SK-N-SH treated with all-trans-retinoic acid at 6 μM for 48 hours (cell line): ENCODE data around the gene RGS6.

Experiments used
- ATAC-seq: fragments of 200-7000 bp; cut with Tn5 transposase; 3 replicates; pipeline ENCODE4 v1.9.1; 2020; ENCODE audit warnings: mild to moderate bottlenecking, moderate library complexity
- ARNTL ChIP-seq: fragments of 450-650 bp; formaldehyde crosslinking; IDR thresholded peaks from 2 replicates; pipeline ENCODE4 v1.5.0; 2020; ENCODE audit warnings: low read depth, mild to moderate bottlenecking, moderate library complexity, borderline replicate concordance
- BACH2 ChIP-seq: fragments of 250-450 bp; sonication (Bioruptor Pico); IDR thresholded peaks from 2 replicates; pipeline ENCODE4 v1.9.0; 2021; ENCODE audit warnings: mild to moderate bottlenecking, borderline replicate concordance
- CSDC2 ChIP-seq: fragments of 250-450 bp; sonication (Bioruptor Pico); IDR thresholded peaks from 2 replicates; pipeline ENCODE4 v1.5.0; 2020; ENCODE audit warnings: mild to moderate bottlenecking, moderate library complexity
- ESRRG ChIP-seq: fragments of 250-450 bp; sonication (Bioruptor Pico); IDR thresholded peaks from 2 replicates; pipeline ENCODE4 v1.6.1; 2021; ENCODE audit warnings: mild to moderate bottlenecking
- GLIS3 ChIP-seq: fragments of 250-450 bp; sonication (Bioruptor Pico); IDR thresholded peaks from 2 replicates; pipeline ENCODE4 v1.5.0; 2020; ENCODE audit warnings: mild to moderate bottlenecking, moderate library complexity
- ISL1 ChIP-seq: fragments of 250-450 bp; sonication (Bioruptor Pico); IDR thresholded peaks from 2 replicates; pipeline ENCODE4 v2.1.2; 2022; ENCODE audit warnings: mild to moderate bottlenecking, moderate library complexity
- OSR1 ChIP-seq: fragments of 250-450 bp; sonication (Bioruptor Pico); IDR thresholded peaks from 2 replicates; pipeline ENCODE4 v1.8.0; 2022; ENCODE audit warnings: moderate library complexity, mild to moderate bottlenecking, inconsistent platforms
- PPARA ChIP-seq: fragments of 250-450 bp; sonication (Bioruptor Pico); IDR thresholded peaks from 2 replicates; pipeline ENCODE4 v1.5.0; 2020; ENCODE audit warnings: mild to moderate bottlenecking, borderline replicate concordance
- RARB ChIP-seq: fragments of 250-450 bp; sonication (Bioruptor Pico); IDR thresholded peaks from 2 replicates; pipeline ENCODE4 v1.8.0; 2021; ENCODE audit warnings: mild to moderate bottlenecking, moderate library complexity
- SNAI2 ChIP-seq: fragments of 250-450 bp; sonication (Bioruptor Pico); IDR thresholded peaks from 2 replicates; pipeline ENCODE4 v1.5.0; 2020; ENCODE audit warnings: mild to moderate bottlenecking, moderate library complexity
- TCF4 ChIP-seq: fragments of 250-450 bp; sonication (Bioruptor Pico); IDR thresholded peaks from 2 replicates; pipeline ENCODE4 v1.8.0; 2021; ENCODE audit warnings: mild to moderate bottlenecking, moderate library complexity, borderline replicate concordance
- TOX ChIP-seq: fragments of 250-450 bp; sonication (Bioruptor Pico); IDR thresholded peaks from 2 replicates; pipeline ENCODE4 v1.8.0; 2021; ENCODE audit warnings: mild to moderate bottlenecking, moderate library complexity, borderline replicate concordance
- ZC3H10 ChIP-seq: fragments of 250-450 bp; sonication (Bioruptor Pico); IDR thresholded peaks from 2 replicates; pipeline ENCODE4 v1.5.1; 2021; ENCODE audit warnings: mild to moderate bottlenecking, moderate library complexity
- ZFP3 ChIP-seq: fragments of 250-450 bp; sonication (Bioruptor Pico); IDR thresholded peaks from 2 replicates; pipeline ENCODE4 v1.5.0; 2020; ENCODE audit warnings: mild to moderate bottlenecking, moderate library complexity
- ZFP30 ChIP-seq: fragments of 450-650 bp; formaldehyde crosslinking; IDR thresholded peaks from 2 replicates; pipeline ENCODE4 v1.5.0; 2022; ENCODE audit warnings: mild to moderate bottlenecking, moderate library complexity
- ZNF565 ChIP-seq: fragments of 450-650 bp; formaldehyde crosslinking; conservative IDR thresholded peaks from 2 replicates; pipeline ENCODE4 v1.5.0; 2020; ENCODE audit warnings: low read depth, mild to moderate bottlenecking, moderate library complexity
- ZNF70 ChIP-seq: fragments of 450-650 bp; formaldehyde crosslinking; IDR thresholded peaks from 2 replicates; pipeline ENCODE4 v1.5.0; 2020; ENCODE audit warnings: mild to moderate bottlenecking, moderate library complexity
- ZNF8 ChIP-seq: fragments of 450-650 bp; formaldehyde crosslinking; IDR thresholded peaks from 2 replicates; pipeline ENCODE4 v1.5.0; 2020; ENCODE audit warnings: mild to moderate bottlenecking, moderate library complexity
- TF ChIP-seq, protein P1 (sequence below): fragments of 250-450 bp; sonication (Bioruptor Pico); IDR thresholded peaks from 2 replicates; pipeline ENCODE4 v1.8.0; 2020; ENCODE audit warnings: mild to moderate bottlenecking, moderate library complexity, borderline replicate concordance
- TF ChIP-seq, protein P2 (sequence below): fragments of 250-450 bp; sonication (Bioruptor Pico); IDR thresholded peaks from 2 replicates; pipeline ENCODE4 v1.5.1; 2020; ENCODE audit warnings: low read depth, mild to moderate bottlenecking, moderate library complexity
- TF ChIP-seq, protein P3 (sequence below): fragments of 250-450 bp; sonication (Bioruptor Pico); IDR thresholded peaks from 2 replicates; pipeline ENCODE4 v1.5.1; 2021; ENCODE audit warnings: mild to moderate bottlenecking, moderate library complexity
- TF ChIP-seq, protein P4 (sequence below): fragments of 250-450 bp; sonication (Bioruptor Pico); IDR thresholded peaks from 2 replicates; pipeline ENCODE4 v1.5.0; 2020; ENCODE audit warnings: mild to moderate bottlenecking, moderate library complexity

RGS6 gene

DNA sequence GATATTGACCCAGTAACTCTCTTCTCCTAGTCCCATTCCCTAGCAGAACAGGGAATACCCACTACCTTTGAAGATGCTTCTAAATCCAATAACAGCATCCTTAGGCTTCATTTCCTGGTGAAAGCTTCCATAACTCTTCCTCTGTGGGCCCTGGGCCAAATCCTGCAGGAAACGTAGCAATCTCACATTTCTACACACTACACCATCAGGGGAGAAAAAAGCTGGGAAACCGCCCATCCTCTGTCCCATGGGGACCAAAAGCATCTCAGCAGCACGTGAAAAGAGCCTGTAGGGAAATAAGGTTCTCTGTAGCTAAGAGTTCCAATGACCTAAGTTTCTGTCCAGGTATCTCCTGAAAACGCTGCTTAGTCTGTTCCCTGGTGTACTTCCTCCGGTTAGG is 621.4 kb downstream of the RGS6 start:
- TF ChIP-seq ZFP30 (no peak), ZNF565 (CRISPR knock-in tag) (no peak), OSR1 (CRISPR knock-in tag) (no peak), GLIS3 (CRISPR knock-in tag) (no peak), ESRRG (CRISPR knock-in tag) (no peak), TCF4 (CRISPR knock-in tag) (no peak), SNAI2 (CRISPR knock-in tag) (no peak), BACH2 (CRISPR knock-in tag) (no peak), ARNTL (CRISPR knock-in tag) (no peak), ISL1 (no peak)
- TF ChIP-seq, protein P1, sequence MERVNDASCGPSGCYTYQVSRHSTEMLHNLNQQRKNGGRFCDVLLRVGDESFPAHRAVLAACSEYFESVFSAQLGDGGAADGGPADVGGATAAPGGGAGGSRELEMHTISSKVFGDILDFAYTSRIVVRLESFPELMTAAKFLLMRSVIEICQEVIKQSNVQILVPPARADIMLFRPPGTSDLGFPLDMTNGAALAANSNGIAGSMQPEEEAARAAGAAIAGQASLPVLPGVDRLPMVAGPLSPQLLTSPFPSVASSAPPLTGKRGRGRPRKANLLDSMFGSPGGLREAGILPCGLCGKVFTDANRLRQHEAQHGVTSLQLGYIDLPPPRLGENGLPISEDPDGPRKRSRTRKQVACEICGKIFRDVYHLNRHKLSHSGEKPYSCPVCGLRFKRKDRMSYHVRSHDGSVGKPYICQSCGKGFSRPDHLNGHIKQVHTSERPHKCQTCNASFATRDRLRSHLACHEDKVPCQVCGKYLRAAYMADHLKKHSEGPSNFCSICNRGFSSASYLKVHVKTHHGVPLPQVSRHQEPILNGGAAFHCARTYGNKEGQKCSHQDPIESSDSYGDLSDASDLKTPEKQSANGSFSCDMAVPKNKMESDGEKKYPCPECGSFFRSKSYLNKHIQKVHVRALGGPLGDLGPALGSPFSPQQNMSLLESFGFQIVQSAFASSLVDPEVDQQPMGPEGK (CRISPR knock-in tag): no peak
- ATAC-seq: no peak

DNA sequence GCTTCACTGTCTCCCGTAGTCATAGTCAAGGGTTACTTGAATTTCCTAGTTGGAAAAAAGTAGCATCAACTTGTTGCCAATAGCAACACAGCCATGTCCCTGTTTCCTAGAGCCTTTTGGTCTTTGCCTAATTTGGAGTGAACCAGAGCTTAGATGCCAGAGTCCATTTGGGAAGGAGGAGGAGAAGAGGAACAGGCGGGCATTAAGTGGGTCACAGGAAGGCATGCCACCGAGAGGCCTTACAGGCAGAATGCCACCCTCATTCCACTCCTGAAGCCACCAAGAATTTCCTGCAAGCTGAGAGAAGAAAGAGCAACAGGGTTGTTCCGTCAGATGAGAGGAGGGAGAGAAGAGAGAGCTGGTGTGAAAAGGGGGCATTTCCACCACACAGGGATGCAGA is 622.2 kb downstream of the RGS6 start:
- TF ChIP-seq CSDC2 (no peak), TOX (CRISPR knock-in tag) (no peak), PPARA (CRISPR knock-in tag) (no peak), ZNF70 (CRISPR knock-in tag) (no peak), ZC3H10 (CRISPR knock-in tag) (no peak), ARNTL (CRISPR knock-in tag) (no peak), ZNF565 (CRISPR knock-in tag) (no peak), GLIS3 (CRISPR knock-in tag) (no peak), ESRRG (CRISPR knock-in tag) (no peak), SNAI2 (CRISPR knock-in tag) (no peak), RARB (CRISPR knock-in tag) (no peak), ZFP3 (CRISPR knock-in tag) (no peak), ZNF8 (CRISPR knock-in tag) (no peak)
- TF ChIP-seq, protein P2, sequence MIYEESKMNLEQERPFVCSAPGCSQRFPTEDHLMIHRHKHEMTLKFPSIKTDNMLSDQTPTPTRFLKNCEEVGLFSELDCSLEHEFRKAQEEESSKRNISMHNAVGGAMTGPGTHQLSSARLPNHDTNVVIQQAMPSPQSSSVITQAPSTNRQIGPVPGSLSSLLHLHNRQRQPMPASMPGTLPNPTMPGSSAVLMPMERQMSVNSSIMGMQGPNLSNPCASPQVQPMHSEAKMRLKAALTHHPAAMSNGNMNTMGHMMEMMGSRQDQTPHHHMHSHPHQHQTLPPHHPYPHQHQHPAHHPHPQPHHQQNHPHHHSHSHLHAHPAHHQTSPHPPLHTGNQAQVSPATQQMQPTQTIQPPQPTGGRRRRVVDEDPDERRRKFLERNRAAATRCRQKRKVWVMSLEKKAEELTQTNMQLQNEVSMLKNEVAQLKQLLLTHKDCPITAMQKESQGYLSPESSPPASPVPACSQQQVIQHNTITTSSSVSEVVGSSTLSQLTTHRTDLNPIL (CRISPR knock-in tag): no peak
- TF ChIP-seq, protein P1 (CRISPR knock-in tag): no peak
- TF ChIP-seq, protein P3, sequence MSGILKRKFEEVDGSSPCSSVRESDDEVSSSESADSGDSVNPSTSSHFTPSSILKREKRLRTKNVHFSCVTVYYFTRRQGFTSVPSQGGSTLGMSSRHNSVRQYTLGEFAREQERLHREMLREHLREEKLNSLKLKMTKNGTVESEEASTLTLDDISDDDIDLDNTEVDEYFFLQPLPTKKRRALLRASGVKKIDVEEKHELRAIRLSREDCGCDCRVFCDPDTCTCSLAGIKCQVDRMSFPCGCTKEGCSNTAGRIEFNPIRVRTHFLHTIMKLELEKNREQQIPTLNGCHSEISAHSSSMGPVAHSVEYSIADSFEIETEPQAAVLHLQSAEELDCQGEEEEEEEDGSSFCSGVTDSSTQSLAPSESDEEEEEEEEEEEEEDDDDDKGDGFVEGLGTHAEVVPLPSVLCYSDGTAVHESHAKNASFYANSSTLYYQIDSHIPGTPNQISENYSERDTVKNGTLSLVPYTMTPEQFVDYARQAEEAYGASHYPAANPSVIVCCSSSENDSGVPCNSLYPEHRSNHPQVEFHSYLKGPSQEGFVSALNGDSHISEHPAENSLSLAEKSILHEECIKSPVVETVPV: no peak
- TF ChIP-seq, protein P4, sequence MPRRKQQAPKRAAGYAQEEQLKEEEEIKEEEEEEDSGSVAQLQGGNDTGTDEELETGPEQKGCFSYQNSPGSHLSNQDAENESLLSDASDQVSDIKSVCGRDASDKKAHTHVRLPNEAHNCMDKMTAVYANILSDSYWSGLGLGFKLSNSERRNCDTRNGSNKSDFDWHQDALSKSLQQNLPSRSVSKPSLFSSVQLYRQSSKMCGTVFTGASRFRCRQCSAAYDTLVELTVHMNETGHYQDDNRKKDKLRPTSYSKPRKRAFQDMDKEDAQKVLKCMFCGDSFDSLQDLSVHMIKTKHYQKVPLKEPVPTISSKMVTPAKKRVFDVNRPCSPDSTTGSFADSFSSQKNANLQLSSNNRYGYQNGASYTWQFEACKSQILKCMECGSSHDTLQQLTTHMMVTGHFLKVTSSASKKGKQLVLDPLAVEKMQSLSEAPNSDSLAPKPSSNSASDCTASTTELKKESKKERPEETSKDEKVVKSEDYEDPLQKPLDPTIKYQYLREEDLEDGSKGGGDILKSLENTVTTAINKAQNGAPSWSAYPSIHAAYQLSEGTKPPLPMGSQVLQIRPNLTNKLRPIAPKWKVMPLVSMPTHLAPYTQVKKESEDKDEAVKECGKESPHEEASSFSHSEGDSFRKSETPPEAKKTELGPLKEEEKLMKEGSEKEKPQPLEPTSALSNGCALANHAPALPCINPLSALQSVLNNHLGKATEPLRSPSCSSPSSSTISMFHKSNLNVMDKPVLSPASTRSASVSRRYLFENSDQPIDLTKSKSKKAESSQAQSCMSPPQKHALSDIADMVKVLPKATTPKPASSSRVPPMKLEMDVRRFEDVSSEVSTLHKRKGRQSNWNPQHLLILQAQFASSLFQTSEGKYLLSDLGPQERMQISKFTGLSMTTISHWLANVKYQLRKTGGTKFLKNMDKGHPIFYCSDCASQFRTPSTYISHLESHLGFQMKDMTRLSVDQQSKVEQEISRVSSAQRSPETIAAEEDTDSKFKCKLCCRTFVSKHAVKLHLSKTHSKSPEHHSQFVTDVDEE (CRISPR knock-in tag): no peak
- no peak; the same call in 2 of the 3 replicates for ATAC-seq
